Mucosa of descending colon (tissue), 3 donors: ENCODE results near the gene LACTBL1. TPM values are rescaled to one million over a fixed set of nuclear protein-coding genes. Genes with fewer than 3 reads are reported as not detected.

Experiments
- ATAC-seq: fragments of 200-7000 bp; cut with Tn5 transposase; one replicate; pipeline ENCODE4 v1.9.1; 2020; ENCODE audit warnings: mild to moderate bottlenecking, moderate library complexity
- DNase-seq, 3 donors: peaks; one replicate each; pipeline ENCODE4 v3.0.0-alpha.2; 2020
- H3K36me3 ChIP-seq: fragments of 200-600 bp; one replicate; pipeline ENCODE4 v1.8.0; 2021; ENCODE audit warnings: low read depth, mild to moderate bottlenecking
- H3K4me1 ChIP-seq: fragments of 200-600 bp; one replicate; pipeline ENCODE4 v1.8.0; 2021; ENCODE audit warnings: low read depth, mild to moderate bottlenecking
- H3K4me3 ChIP-seq: fragments of 200-600 bp; one replicate; pipeline ENCODE4 v1.8.0; 2021; ENCODE audit warnings: mild to moderate bottlenecking
- H3K9me3 ChIP-seq: fragments of 200-600 bp; one replicate; pipeline ENCODE4 v1.8.0; 2021; ENCODE audit warnings: mild to moderate bottlenecking
- CTCF ChIP-seq: fragments of 200-600 bp; IDR thresholded peaks from one replicate; pipeline ENCODE4 v1.8.0; 2022; ENCODE audit warnings: antibody characterized with exemption, mild to moderate bottlenecking
- intact Hi-C, 2 donors: fragments of 100-400 bp; cut with DNase I in 1 of 2; cut with micrococcal nuclease in 1 of 2; formaldehyde crosslinking; loops; one replicate each; pipeline versions ENCODE4 v1.11.0 to v1.11.1; 2022; cut with DNase I, micrococcal nuclease
- total RNA-seq, 3 donors: library from RNA; stranded (reverse); fragmentation: NEBNext Ultra II Directional in 2 of 3; extraction: Animal tissue kit (Norgen Biotek cat#: 25700) in 2 of 3; gene quantifications; one replicate each; pipeline versions ENCODE4 v1.2.1 to v1.2.4, GENCODE V29; 2021 to 2023
- donor health status: DM: no; HTN: no; CAD: no; lungs with moderate emphysema.
- donor health status: DM: no; HTN: no; CAD: no.
- donor health status: DM: no; HTN: yes; CAD: no.

The LACTBL1 gene
- total RNA-seq, 3 donors from 2014 or later: not detected

- H3K36me3 ChIP-seq: no peaks in the 10 kb centered on the region
- H3K9me3 ChIP-seq: no peaks in the 10 kb centered on the region
- H3K4me1 ChIP-seq: no peaks in the 10 kb centered on the region
- intact Hi-C loops: no loop called here
- ATAC-seq (no peak), DNase-seq (no peak)
- H3K4me3 ChIP-seq: no peak overlapping the region
- TF ChIP-seq CTCF: no peak
Measured at GRCh38 chr1:22907528-22907927, 65.1 kb downstream of the LACTBL1 start.

GRCh38 chr1:22906968-22907367 is 65.7 kb downstream of the LACTBL1 start:
- Histone ChIP-seq H3K4me3 (no peak overlapping the region), H3K36me3 (no peaks in the 10 kb centered on the region), H3K9me3 (no peaks in the 10 kb centered on the region), H3K4me1 (no peaks in the 10 kb centered on the region)
- DNase-seq (no peak), ATAC-seq (no peak)
- intact Hi-C loops: no loop called here
- no peak for TF ChIP-seq CTCF

GRCh38 chr1:22903113-22903512 is 69.6 kb downstream of the LACTBL1 start:
- Histone ChIP-seq H3K4me1 (no peaks in the 10 kb centered on the region), H3K4me3 (no peak overlapping the region), H3K9me3 (no peaks in the 10 kb centered on the region), H3K36me3 (no peaks in the 10 kb centered on the region)
- ATAC-seq (no peak), DNase-seq (no peak)
- TF ChIP-seq CTCF: no peak
- intact Hi-C loops: no loop called here

Other genes with a start within 250 kb of the LACTBL1 start
- gene TEX46, start 43.0 kb upstream of the LACTBL1 start, total RNA-seq: not detected
- gene KDM1A, start 46.6 kb upstream of the LACTBL1 start, total RNA-seq: 10 to 100 TPM; 37.5 to 61.3 (median 49.3) TPM
- 10 to 100 TPM; 48.4 to 57.7 (median 52.0) TPM for gene LUZP1, start 196.0 kb upstream of the LACTBL1 start, total RNA-seq
- under 1 TPM in 1 of 3 donors, not detected in 2; 0.47 TPM for gene HTR1D, start 244.6 kb upstream of the LACTBL1 start, total RNA-seq